ENCODE measurements around the gene NUBPL.

The NUBPL gene

GRCh38 chr14:31819281-31819680, 258.1 kb downstream of the NUBPL start:
- H3K4me2 ChIP-seq (ENCODE audit: low read length): no peak overlapping the region
- H3K27me3 ChIP-seq (ENCODE audit: control insufficient read depth, insufficient read depth, low read length): no peaks in the 10 kb centered on the region
- peaks cover 10% of the 10 kb centered on the region for H3K4me1 ChIP-seq (ENCODE audit: control insufficient read depth, insufficient read depth, low read length)
- no peak overlapping the region for H3K4me3 ChIP-seq (ENCODE audit: low read length)
- no peak overlapping the region for H3K9ac ChIP-seq (ENCODE audit: low read depth, low read length)
- no peaks in the 10 kb centered on the region for H3K9me3 ChIP-seq (replicated peaks; ENCODE audit: low read length)
- no peaks in the 10 kb centered on the region for H3K36me3 ChIP-seq (ENCODE audit: insufficient read depth, low read length)

- H3K9me3 ChIP-seq (replicated peaks; ENCODE audit: low read length): no peaks in the 10 kb centered on the region
- H3K4me3 ChIP-seq (ENCODE audit: low read length): no peak overlapping the region
- H3K9ac ChIP-seq (ENCODE audit: low read depth, low read length): no peak overlapping the region
- no peaks in the 10 kb centered on the region for H3K27me3 ChIP-seq (ENCODE audit: control insufficient read depth, insufficient read depth, low read length)
- H3K4me1 ChIP-seq (ENCODE audit: control insufficient read depth, insufficient read depth, low read length): peaks cover 5% of the 10 kb centered on the region
- no peaks in the 10 kb centered on the region for H3K36me3 ChIP-seq (ENCODE audit: insufficient read depth, low read length)
- H3K4me2 ChIP-seq (ENCODE audit: low read length): no peak overlapping the region
Measured at GRCh38 chr14:31825459-31825858, 264.3 kb downstream of the NUBPL start.

GRCh38 chr14:31827325-31827724, 266.1 kb downstream of the NUBPL start:
- no peak overlapping the region for H3K4me2 ChIP-seq (ENCODE audit: low read length)
- no peaks in the 10 kb centered on the region for H3K9me3 ChIP-seq (replicated peaks; ENCODE audit: low read length)
- H3K4me3 ChIP-seq (ENCODE audit: low read length): no peak overlapping the region
- H3K27me3 ChIP-seq (ENCODE audit: control insufficient read depth, insufficient read depth, low read length): no peaks in the 10 kb centered on the region
- H3K9ac ChIP-seq (ENCODE audit: low read depth, low read length): no peak overlapping the region
- H3K36me3 ChIP-seq (ENCODE audit: insufficient read depth, low read length): no peaks in the 10 kb centered on the region
- peaks cover 5% of the 10 kb centered on the region for H3K4me1 ChIP-seq (ENCODE audit: control insufficient read depth, insufficient read depth, low read length)

DNA sequence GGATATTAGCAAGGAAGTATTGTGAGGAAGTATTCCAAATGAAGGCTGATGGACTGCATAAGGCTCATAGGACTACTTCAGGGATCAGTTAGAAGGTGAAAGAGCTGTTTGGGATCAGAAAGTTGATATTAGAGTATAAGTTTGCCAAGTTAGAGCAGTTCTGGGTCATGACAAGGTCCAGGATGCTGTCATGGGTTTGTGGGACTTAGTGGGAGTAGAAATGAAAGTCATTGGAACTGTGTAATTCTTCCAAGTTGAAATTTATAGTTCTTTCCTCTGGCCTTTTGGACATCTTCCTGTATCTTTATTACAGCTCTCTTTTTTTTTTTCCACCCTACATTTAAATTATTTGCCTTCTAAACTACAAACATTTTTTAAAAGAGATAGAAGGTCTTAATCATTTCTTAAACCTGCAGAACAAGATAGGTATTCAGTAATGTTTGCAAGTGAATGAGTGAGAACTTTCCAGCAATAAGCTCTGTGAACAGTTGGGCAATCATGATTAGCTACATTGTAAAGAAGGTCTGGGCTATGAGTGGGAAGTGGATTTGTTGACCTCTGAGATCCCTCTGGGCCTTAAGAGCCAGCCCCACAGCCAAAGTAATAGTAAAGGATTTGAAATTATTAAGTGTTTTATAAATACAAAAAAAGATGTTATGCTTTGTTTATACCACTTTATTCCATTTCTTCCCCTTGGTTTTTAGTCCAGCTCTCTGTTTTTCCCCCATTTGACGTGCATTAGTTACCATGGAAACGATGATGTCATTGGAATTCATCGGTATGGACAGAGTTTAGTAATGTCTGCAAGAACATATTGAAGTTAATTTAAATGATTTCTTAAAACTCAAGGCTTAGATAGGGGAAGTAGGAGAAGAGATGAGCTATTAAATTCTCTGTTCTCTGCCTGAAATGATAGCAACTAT, 268.0 kb downstream of the NUBPL start:
- Histone ChIP-seq H3K4me3 (ENCODE audit: low read length) (no peak overlapping the region), H3K9ac (ENCODE audit: low read depth, low read length) (no peak overlapping the region), H3K36me3 (ENCODE audit: insufficient read depth, low read length) (no peaks in the 10 kb centered on the region), H3K9me3 (replicated peaks; ENCODE audit: low read length) (no peaks in the 10 kb centered on the region), H3K4me2 (ENCODE audit: low read length) (no peak overlapping the region), H3K4me1 (ENCODE audit: control insufficient read depth, insufficient read depth, low read length) (peaks cover 5% of the 10 kb centered on the region), H3K27me3 (ENCODE audit: control insufficient read depth, insufficient read depth, low read length) (no peaks in the 10 kb centered on the region)

- no peaks in the 10 kb centered on the region for H3K27me3 ChIP-seq (ENCODE audit: control insufficient read depth, insufficient read depth, low read length)
- no peak overlapping the region for H3K4me2 ChIP-seq (ENCODE audit: low read length)
- peaks cover 10% of the 10 kb centered on the region for H3K4me1 ChIP-seq (ENCODE audit: control insufficient read depth, insufficient read depth, low read length)
- no peaks in the 10 kb centered on the region for H3K9me3 ChIP-seq (replicated peaks; ENCODE audit: low read length)
- H3K4me3 ChIP-seq (ENCODE audit: low read length): no peak overlapping the region
- H3K9ac ChIP-seq (ENCODE audit: low read depth, low read length): no peak overlapping the region
- no peaks in the 10 kb centered on the region for H3K36me3 ChIP-seq (ENCODE audit: insufficient read depth, low read length)
Measured at GRCh38 chr14:31834616-31835015, 273.4 kb downstream of the NUBPL start.

GRCh38 chr14:31835049-31835448, 273.8 kb downstream of the NUBPL start:
- H3K27me3 ChIP-seq (ENCODE audit: control insufficient read depth, insufficient read depth, low read length): no peaks in the 10 kb centered on the region
- no peak overlapping the region for H3K4me2 ChIP-seq (ENCODE audit: low read length)
- H3K4me1 ChIP-seq (ENCODE audit: control insufficient read depth, insufficient read depth, low read length): peaks cover 10% of the 10 kb centered on the region
- no peak overlapping the region for H3K9ac ChIP-seq (ENCODE audit: low read depth, low read length)
- H3K9me3 ChIP-seq (replicated peaks; ENCODE audit: low read length): no peaks in the 10 kb centered on the region
- no peaks in the 10 kb centered on the region for H3K36me3 ChIP-seq (ENCODE audit: insufficient read depth, low read length)
- no peak overlapping the region for H3K4me3 ChIP-seq (ENCODE audit: low read length)

DNA sequence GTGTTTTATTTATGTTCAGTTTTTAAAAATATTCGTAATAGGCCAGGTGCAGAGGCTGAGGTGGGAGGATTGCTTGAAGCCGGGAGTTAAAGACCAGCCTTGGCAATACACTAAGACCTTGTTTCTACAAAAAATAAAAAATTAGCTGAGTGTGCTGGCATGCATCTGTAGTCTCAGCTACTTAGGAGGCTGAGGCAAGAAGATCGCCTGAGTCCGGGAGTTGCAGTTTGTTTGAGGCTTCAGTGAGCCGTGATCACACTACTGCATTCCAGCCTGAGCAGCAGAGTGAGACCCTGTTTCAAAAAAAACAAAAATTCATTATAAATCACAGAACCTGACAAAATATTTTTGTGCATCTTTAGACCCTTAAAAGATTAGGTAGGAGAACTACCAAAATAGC, 275.8 kb downstream of the NUBPL start:
- Histone ChIP-seq H3K36me3 (ENCODE audit: insufficient read depth, low read length) (no peaks in the 10 kb centered on the region), H3K27me3 (ENCODE audit: control insufficient read depth, insufficient read depth, low read length) (no peaks in the 10 kb centered on the region), H3K4me1 (ENCODE audit: control insufficient read depth, insufficient read depth, low read length) (peaks cover 10% of the 10 kb centered on the region), H3K4me2 (ENCODE audit: low read length) (no peak overlapping the region), H3K9me3 (replicated peaks; ENCODE audit: low read length) (no peaks in the 10 kb centered on the region), H3K4me3 (ENCODE audit: low read length) (no peak overlapping the region), H3K9ac (ENCODE audit: low read depth, low read length) (no peak overlapping the region)

DNA sequence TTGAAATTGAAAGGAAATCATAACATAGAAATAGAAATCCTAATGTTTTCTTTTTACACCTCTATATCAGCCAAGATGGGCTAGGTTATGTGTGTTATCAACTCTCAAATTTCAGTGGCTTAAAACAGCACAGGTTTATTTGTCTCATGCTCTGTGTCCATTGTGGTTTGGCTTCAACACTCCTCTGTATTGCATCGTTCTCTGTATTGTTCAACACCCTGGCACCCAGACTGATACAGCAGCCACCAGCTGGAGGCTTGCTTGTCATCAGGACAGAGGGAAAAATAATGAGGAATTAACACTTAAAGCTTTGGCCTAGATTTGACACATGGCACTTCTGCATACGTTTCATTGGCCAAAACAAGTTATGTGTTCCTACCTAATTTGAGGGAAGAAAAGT, 281.7 kb downstream of the NUBPL start:
- H3K4me1 ChIP-seq (ENCODE audit: control insufficient read depth, insufficient read depth, low read length): peaks cover 4% of the 10 kb centered on the region
- H3K9ac ChIP-seq (ENCODE audit: low read depth, low read length): no peak overlapping the region
- no peaks in the 10 kb centered on the region for H3K36me3 ChIP-seq (ENCODE audit: insufficient read depth, low read length)
- H3K27me3 ChIP-seq (ENCODE audit: control insufficient read depth, insufficient read depth, low read length): no peaks in the 10 kb centered on the region
- H3K4me2 ChIP-seq (ENCODE audit: low read length): no peak overlapping the region
- H3K9me3 ChIP-seq (replicated peaks; ENCODE audit: low read length): no peaks in the 10 kb centered on the region
- no peak overlapping the region for H3K4me3 ChIP-seq (ENCODE audit: low read length)

GRCh38 chr14:31843361-31844091, 282.3 kb downstream of the NUBPL start:
- Histone ChIP-seq H3K4me2 (ENCODE audit: low read length) (no peak overlapping the region), H3K9me3 (replicated peaks; ENCODE audit: low read length) (no peaks in the 10 kb centered on the region), H3K9ac (ENCODE audit: low read depth, low read length) (no peak overlapping the region), H3K36me3 (ENCODE audit: insufficient read depth, low read length) (no peaks in the 10 kb centered on the region), H3K4me3 (ENCODE audit: low read length) (no peak overlapping the region), H3K4me1 (ENCODE audit: control insufficient read depth, insufficient read depth, low read length) (peaks cover 4% of the 10 kb centered on the region), H3K27me3 (ENCODE audit: control insufficient read depth, insufficient read depth, low read length) (no peaks in the 10 kb centered on the region)

DNA sequence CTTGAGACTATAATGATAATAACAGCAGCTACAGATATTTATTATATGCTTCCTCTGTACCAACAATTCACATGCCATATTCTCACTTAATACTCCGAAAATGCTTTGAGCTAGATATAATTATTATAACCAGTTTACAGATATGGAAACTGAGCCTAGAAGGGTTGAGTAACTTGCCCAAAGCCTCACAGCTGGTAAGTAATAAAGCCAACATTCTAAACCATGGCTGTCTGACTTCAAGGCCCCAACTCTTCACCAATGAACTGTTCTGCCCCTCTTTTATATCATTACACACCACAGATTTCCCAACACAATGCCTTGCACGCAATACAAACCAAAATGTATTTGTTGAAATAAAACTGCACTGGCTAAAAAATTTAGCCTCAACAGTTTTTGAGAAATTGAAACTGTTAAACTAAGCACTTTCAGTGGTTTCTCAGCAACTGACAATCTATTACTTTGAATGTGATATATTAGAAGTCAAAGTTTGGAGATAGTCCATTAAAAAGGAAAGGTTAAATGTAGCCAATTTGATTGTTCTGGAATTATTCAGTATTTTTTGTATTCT, 293.4 kb downstream of the NUBPL start:
- Histone ChIP-seq H3K4me1 (ENCODE audit: control insufficient read depth, insufficient read depth, low read length) (no peaks in the 10 kb centered on the region), H3K4me2 (ENCODE audit: low read length) (no peak overlapping the region), H3K36me3 (ENCODE audit: insufficient read depth, low read length) (no peaks in the 10 kb centered on the region), H3K4me3 (ENCODE audit: low read length) (no peak overlapping the region), H3K9ac (ENCODE audit: low read depth, low read length) (no peak overlapping the region), H3K27me3 (ENCODE audit: control insufficient read depth, insufficient read depth, low read length) (no peaks in the 10 kb centered on the region), H3K9me3 (replicated peaks; ENCODE audit: low read length) (no peaks in the 10 kb centered on the region)

DNA sequence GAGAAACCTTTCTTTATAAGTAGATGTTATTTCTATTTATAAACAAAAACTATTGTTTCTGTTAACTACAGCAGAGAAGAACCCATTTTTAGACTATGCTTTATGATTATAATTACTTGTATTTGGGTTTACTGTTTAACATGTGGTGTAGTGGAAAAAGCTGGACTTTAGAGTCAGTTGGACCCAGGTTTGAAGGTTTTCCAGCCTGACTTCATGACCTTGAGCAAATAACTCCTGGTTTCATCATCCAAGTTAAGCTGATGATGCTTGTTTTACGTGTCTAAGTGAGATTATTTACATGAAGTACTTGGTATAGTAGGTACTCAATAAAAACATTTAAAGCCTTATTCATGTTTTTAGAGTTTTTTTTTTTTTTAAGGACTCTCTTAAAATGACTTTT, 294.1 kb downstream of the NUBPL start:
- no peaks in the 10 kb centered on the region for H3K36me3 ChIP-seq (ENCODE audit: insufficient read depth, low read length)
- H3K27me3 ChIP-seq (ENCODE audit: control insufficient read depth, insufficient read depth, low read length): no peaks in the 10 kb centered on the region
- no peak overlapping the region for H3K4me2 ChIP-seq (ENCODE audit: low read length)
- H3K9me3 ChIP-seq (replicated peaks; ENCODE audit: low read length): no peaks in the 10 kb centered on the region
- no peak overlapping the region for H3K4me3 ChIP-seq (ENCODE audit: low read length)
- H3K9ac ChIP-seq (ENCODE audit: low read depth, low read length): no peak overlapping the region
- no peaks in the 10 kb centered on the region for H3K4me1 ChIP-seq (ENCODE audit: control insufficient read depth, insufficient read depth, low read length)

Measured in skeletal muscle satellite cell (primary cell).